ENCODE measurements around the gene MYH6. TPM values are rescaled to one million over a fixed set of nuclear protein-coding genes. Genes with fewer than 3 reads are reported as not detected.

The MYH6 gene
- total RNA-seq, 1 experiment from 2014 or later = 0.07 TPM

DNA sequence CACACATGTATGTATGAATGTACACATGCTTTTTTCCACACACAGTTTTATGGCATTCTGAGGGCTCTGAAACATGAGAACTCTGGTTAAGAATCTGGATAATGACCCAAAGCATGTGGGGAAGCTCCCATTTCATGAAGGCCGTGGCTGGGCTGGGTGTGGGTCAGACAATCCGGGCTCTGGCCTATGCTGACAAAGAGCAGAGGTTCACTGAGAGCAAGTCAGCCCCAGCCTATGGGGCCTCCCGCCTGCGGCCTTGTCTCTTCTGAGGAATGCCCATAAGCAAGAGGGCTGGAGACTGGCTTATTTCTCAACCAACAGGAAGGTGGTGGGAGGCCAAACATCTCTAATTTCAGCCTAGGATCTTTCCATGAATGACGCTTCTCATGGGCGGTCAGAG, 8.5 kb downstream of the MYH6 start:
- Histone ChIP-seq H4K5ac (ENCODE audit: insufficient read length, low read depth, low read length) (no peak overlapping the region), H3K23me2 (ENCODE audit: insufficient read length, low read depth, low read length, poor library complexity, severe bottlenecking) (no peaks in the 10 kb centered on the region), H3K27me3 (ENCODE audit: insufficient read depth, low read length) (no peaks in the 10 kb centered on the region), H3K4ac (ENCODE audit: low read depth, low read length) (no peak overlapping the region), H2BK20ac (ENCODE audit: low read depth, low read length, poor library complexity, severe bottlenecking) (no peak overlapping the region), H4K91ac (ENCODE audit: insufficient read length, low read depth, low read length) (no peak overlapping the region), H3K4me2 (ENCODE audit: insufficient read depth, insufficient read length, low read length) (no peak overlapping the region), H2BK5ac (ENCODE audit: insufficient read length, low read length) (no peak overlapping the region), H3K79me2 (ENCODE audit: insufficient read depth, low read length) (no peaks in the 10 kb centered on the region), H4K8ac (replicated peaks; ENCODE audit: insufficient read length, low read depth, low read length) (no peak overlapping the region), H3T11ph (ENCODE audit: low read length) (no peak overlapping the region), H2BK15ac (ENCODE audit: low read depth, low read length) (no peak overlapping the region), H2AFZ (ENCODE audit: low read length) (no peak overlapping the region), H2AK5ac (ENCODE audit: insufficient read length, low read length) (no peak overlapping the region), H3K14ac (ENCODE audit: insufficient read depth, low read length) (no peak overlapping the region), H3K9me3 (ENCODE audit: control insufficient read depth, low read depth, low read length) (no peaks in the 10 kb centered on the region), H3K23ac (ENCODE audit: insufficient read length, low read depth, low read length) (no peak overlapping the region), H2BK120ac (ENCODE audit: low read depth, low read length, poor library complexity, severe bottlenecking) (no peak overlapping the region), H2BK12ac (ENCODE audit: insufficient read length, low read depth, low read length) (no peak overlapping the region), H3K56ac (ENCODE audit: insufficient read length, low read depth, low read length) (no peak overlapping the region), H4K20me1 (ENCODE audit: control insufficient read depth, insufficient read depth, insufficient read length) (no peaks in the 10 kb centered on the region), H3K79me1 (ENCODE audit: insufficient read depth, low read depth, low read length, poor library complexity, severe bottlenecking) (no peaks in the 10 kb centered on the region), H3K18ac (ENCODE audit: insufficient read length, low read depth, low read length) (no peak overlapping the region), H3K9ac (ENCODE audit: extremely low read depth, insufficient read length, low read length) (no peak overlapping the region), H3K27ac (ENCODE audit: insufficient read length, low read depth, low read length) (no peak overlapping the region), H3K4me1 (ENCODE audit: insufficient read depth, low read length) (no peaks in the 10 kb centered on the region)
- WGBS (ENCODE audit: extremely low coverage, insufficient read length, low lambda C conversion rate) = no CpG with 5 or more reads among the region's 6 CpGs
- Mint-ChIP-seq H3K4me3 (no peak overlapping the region), H3K9me3 (no peaks in the 10 kb centered on the region; a peak in 1 of 5 replicates), H3K27me3 (ENCODE audit: low read depth) (peaks cover 42% of the 10 kb centered on the region), H3K36me3 (ENCODE audit: insufficient read depth in 1 of 3, low read depth in 3 of 3) (no peaks in the 10 kb centered on the region), H3K4me1 (peaks cover 2 to 8% of the 10 kb centered on the region in 2 experiments; a peak in 3 of 4 replicates), H3K27ac (peak overlapping the region in 1 of 3 experiments; percentile 44; a peak in 1 of 7 replicates)
- no peak for DNase-seq
- TF ChIP-seq, protein P1, sequence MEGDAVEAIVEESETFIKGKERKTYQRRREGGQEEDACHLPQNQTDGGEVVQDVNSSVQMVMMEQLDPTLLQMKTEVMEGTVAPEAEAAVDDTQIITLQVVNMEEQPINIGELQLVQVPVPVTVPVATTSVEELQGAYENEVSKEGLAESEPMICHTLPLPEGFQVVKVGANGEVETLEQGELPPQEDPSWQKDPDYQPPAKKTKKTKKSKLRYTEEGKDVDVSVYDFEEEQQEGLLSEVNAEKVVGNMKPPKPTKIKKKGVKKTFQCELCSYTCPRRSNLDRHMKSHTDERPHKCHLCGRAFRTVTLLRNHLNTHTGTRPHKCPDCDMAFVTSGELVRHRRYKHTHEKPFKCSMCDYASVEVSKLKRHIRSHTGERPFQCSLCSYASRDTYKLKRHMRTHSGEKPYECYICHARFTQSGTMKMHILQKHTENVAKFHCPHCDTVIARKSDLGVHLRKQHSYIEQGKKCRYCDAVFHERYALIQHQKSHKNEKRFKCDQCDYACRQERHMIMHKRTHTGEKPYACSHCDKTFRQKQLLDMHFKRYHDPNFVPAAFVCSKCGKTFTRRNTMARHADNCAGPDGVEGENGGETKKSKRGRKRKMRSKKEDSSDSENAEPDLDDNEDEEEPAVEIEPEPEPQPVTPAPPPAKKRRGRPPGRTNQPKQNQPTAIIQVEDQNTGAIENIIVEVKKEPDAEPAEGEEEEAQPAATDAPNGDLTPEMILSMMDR (conservative IDR thresholded peaks at IDR 0.05) = no peak
